K562 (cell line): ENCODE results near the gene DKC1. TPM values are rescaled to one million over a fixed set of nuclear protein-coding genes. Genes with fewer than 3 reads are reported as not detected.

ENCODE experiments used
- BCOR ChIP-seq: fragments of 450-650 bp; IDR thresholded peaks from 2 replicates; pipeline ENCODE4 v1.6.1; 2016
- CGGBP1 ChIP-seq: fragments of 250-450 bp; sonication (Bioruptor Pico); IDR thresholded peaks from 2 replicates; pipeline ENCODE4 v1.9.0; 2021; ENCODE audit warnings: mild to moderate bottlenecking
- EP300 ChIP-seq: IDR thresholded peaks from 2 replicates; pipeline ENCODE4 v1.6.1; 2012; ENCODE audit warnings: low read length, improper control_type of control experiment
- EP400 ChIP-seq: fragments of 450-650 bp; IDR thresholded peaks from 2 replicates; pipeline ENCODE4 v1.6.1; 2017; ENCODE audit warnings: antibody characterized with exemption, mild to moderate bottlenecking, moderate library complexity
- MECOM ChIP-seq: fragments of 250-450 bp; sonication (Bioruptor Pico); IDR thresholded peaks from 2 replicates; pipeline ENCODE4 v1.8.0; 2022; ENCODE audit warnings: inconsistent platforms
- NCOR1 ChIP-seq: fragments of 450-650 bp; IDR thresholded peaks from 2 replicates; pipeline ENCODE4 v1.6.1; 2016; ENCODE audit warnings: mild to moderate bottlenecking, moderate library complexity
- PKNOX1 ChIP-seq: fragments of 450-650 bp; IDR thresholded peaks from 2 replicates; pipeline ENCODE4 v1.6.1; 2016
- PRMT5 ChIP-seq: sonication (generic); formaldehyde crosslinking; IDR thresholded peaks from 2 replicates; pipeline ENCODE4 v1.5.0; 2020; ENCODE audit warnings: missing genetic modification reagents
- RB1 ChIP-seq: fragments of 450-650 bp; IDR thresholded peaks from 2 replicates; pipeline ENCODE4 v1.6.1; 2017; ENCODE audit warnings: low read depth, mild to moderate bottlenecking
- SMARCE1 ChIP-seq: fragments of 450-650 bp; IDR thresholded peaks from 2 replicates; pipeline ENCODE4 v1.7.1; 2016; ENCODE audit warnings: mild to moderate bottlenecking
- SP1 ChIP-seq: sonication (generic); formaldehyde crosslinking; IDR thresholded peaks from 2 replicates; pipeline ENCODE4 v1.8.1; 2022; ENCODE audit warnings: mild to moderate bottlenecking, missing genetic modification reagents
- ZNF609 ChIP-seq: sonication (generic); formaldehyde crosslinking; IDR thresholded peaks from 2 replicates; pipeline ENCODE4 v1.8.1; 2023; ENCODE audit warnings: missing genetic modification reagents, mild to moderate bottlenecking, borderline replicate concordance
- ZNF668 ChIP-seq: fragments of 250-450 bp; sonication (Bioruptor Pico); IDR thresholded peaks from 2 replicates; pipeline ENCODE4 v1.8.0; 2022; ENCODE audit warnings: mild to moderate bottlenecking, inconsistent platforms
- ZNF707 ChIP-seq: fragments of 250-450 bp; sonication (Bioruptor Pico); conservative IDR thresholded peaks from 2 replicates; pipeline ENCODE4 v1.8.0; 2022; ENCODE audit warnings: inconsistent platforms, mild to moderate bottlenecking, moderate library complexity
- polyA plus RNA-seq, 8 experiments: library from polyadenylated mRNA; depleted of rRNA in 4 of 8; stranded (reverse) in 5 of 8; unstranded in 3 of 8; fragments of >200 nt; fragmentation: Nextera tagmentation in 2 of 8; fragmentation: Illumina TruSeq in 1 of 8; extraction: Ambion mirVana in 2 of 8; extraction: Trizol in 1 of 8; gene quantifications; 2 replicates each; pipeline versions ENCODE4 v1.2.1 to v1.2.3, GENCODE V29; 2011 to 2014; ENCODE audit warnings: inconsistent platforms in 1 of 8, missing spikeins in 1 of 8
- total RNA-seq, 7 experiments: library from RNA; depleted of rRNA in 6 of 7; stranded (reverse); fragments of >200 nt in 6 of 7; fragmentation: Illumina TruSeq in 2 of 7; extraction: Trizol in 2 of 7; gene quantifications; 2 replicates each; pipeline versions ENCODE4 v1.2.1 to v1.2.3, GENCODE V29; 2011 to 2021; ENCODE audit warnings: low replicate concordance in 1 of 7
- TF ChIP-seq, protein P1 (sequence below), 3 experiments: fragments of 200-800 bp in 1 of 3; fragments of 250-450 bp in 1 of 3; fragments of 450-650 bp in 1 of 3; sonication (Bioruptor Pico) in 1 of 3; sonication (Bioruptor generic) in 1 of 3; formaldehyde crosslinking in 1 of 3; IDR thresholded peaks; 2 replicates each; pipeline versions ENCODE4 v1.6.1 to v1.8.0; 2016 to 2022; ENCODE audit warnings: mild to moderate bottlenecking in 2 of 3, missing genetic modification characterization in 2 of 3, missing compliant biosample characterization in 1 of 3, moderate library complexity in 1 of 3
- TF ChIP-seq, protein P2 (sequence below): sonication (generic); formaldehyde crosslinking; IDR thresholded peaks from 2 replicates; pipeline ENCODE4 v1.8.0; 2023; ENCODE audit warnings: mild to moderate bottlenecking, missing genetic modification reagents

Gene DKC1
- total and polyA plus RNA-seq, 9 of the 15 experiments (the other 6 are each of a cell fraction or from before 2014, with no cell fraction given), result 205 to 313 (median 219) TPM

- TF ChIP-seq ZNF609 (CRISPR knock-in tag), result no peak
- TF ChIP-seq, protein P1, sequence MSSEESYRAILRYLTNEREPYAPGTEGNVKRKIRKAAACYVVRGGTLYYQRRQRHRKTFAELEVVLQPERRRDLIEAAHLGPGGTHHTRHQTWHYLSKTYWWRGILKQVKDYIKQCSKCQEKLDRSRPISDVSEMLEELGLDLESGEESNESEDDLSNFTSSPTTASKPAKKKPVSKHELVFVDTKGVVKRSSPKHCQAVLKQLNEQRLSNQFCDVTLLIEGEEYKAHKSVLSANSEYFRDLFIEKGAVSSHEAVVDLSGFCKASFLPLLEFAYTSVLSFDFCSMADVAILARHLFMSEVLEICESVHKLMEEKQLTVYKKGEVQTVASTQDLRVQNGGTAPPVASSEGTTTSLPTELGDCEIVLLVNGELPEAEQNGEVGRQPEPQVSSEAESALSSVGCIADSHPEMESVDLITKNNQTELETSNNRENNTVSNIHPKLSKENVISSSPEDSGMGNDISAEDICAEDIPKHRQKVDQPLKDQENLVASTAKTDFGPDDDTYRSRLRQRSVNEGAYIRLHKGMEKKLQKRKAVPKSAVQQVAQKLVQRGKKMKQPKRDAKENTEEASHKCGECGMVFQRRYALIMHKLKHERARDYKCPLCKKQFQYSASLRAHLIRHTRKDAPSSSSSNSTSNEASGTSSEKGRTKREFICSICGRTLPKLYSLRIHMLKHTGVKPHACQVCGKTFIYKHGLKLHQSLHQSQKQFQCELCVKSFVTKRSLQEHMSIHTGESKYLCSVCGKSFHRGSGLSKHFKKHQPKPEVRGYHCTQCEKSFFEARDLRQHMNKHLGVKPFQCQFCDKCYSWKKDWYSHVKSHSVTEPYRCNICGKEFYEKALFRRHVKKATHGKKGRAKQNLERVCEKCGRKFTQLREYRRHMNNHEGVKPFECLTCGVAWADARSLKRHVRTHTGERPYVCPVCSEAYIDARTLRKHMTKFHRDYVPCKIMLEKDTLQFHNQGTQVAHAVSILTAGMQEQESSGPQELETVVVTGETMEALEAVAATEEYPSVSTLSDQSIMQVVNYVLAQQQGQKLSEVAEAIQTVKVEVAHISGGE (CRISPR knock-in tag; IDR thresholded peaks at IDR 0.05), result peak in 1 of 3 experiments; percentile 63; a peak in 1 of 6 replicates
- TF ChIP-seq PRMT5 (CRISPR knock-in tag), result no peak
- TF ChIP-seq BCOR, result peak; percentile 32; the same call in 1 of the 2 replicates
- TF ChIP-seq EP400, result peak; percentile 48; the same call in 1 of the 2 replicates
- peak; percentile 80 for TF ChIP-seq NCOR1
- no peak for TF ChIP-seq RB1
- peak; percentile 80 for TF ChIP-seq SP1
- TF ChIP-seq ZNF668 (CRISPR knock-in tag), result no peak
- TF ChIP-seq CGGBP1, result no peak
- peak; percentile 61; the same call in 1 of the 2 replicates for TF ChIP-seq MECOM
- peak; percentile 65 for TF ChIP-seq EP300
- TF ChIP-seq ZNF707, result no peak
- peak; percentile 50; the same call in 1 of the 2 replicates for TF ChIP-seq PKNOX1
- TF ChIP-seq, protein P2, sequence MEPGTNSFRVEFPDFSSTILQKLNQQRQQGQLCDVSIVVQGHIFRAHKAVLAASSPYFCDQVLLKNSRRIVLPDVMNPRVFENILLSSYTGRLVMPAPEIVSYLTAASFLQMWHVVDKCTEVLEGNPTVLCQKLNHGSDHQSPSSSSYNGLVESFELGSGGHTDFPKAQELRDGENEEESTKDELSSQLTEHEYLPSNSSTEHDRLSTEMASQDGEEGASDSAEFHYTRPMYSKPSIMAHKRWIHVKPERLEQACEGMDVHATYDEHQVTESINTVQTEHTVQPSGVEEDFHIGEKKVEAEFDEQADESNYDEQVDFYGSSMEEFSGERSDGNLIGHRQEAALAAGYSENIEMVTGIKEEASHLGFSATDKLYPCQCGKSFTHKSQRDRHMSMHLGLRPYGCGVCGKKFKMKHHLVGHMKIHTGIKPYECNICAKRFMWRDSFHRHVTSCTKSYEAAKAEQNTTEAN (CRISPR knock-in tag), result no peak
- 0 out of 2 replicates have a peak, but pooled peaks have one; percentile 63 for TF ChIP-seq SMARCE1
Measured at GRCh38 chrX:154751669-154752271, 10.9 kb upstream of the DKC1 start (continued).
